ENCODE measurements around the gene MAP3K7. TPM values are rescaled to one million over a fixed set of nuclear protein-coding genes. Genes with fewer than 3 reads are reported as not detected.

The MAP3K7 gene
- total RNA-seq, 1 donor from 2014 or later: 20.4 TPM

GRCh38 chr6:90537027-90537426 lies 49.8 kb downstream of the MAP3K7 start:
- ATAC-seq: peak; percentile 63
- H3K9me3 ChIP-seq: no peaks in the 10 kb centered on the region
- no peak overlapping the region for H3K4me3 ChIP-seq
- no peak for TF ChIP-seq CTCF (IDR thresholded peaks at IDR 0.05)
- no peak for DNase-seq
- H3K27me3 ChIP-seq: no peaks in the 10 kb centered on the region
- intact Hi-C loops (cut with DNase I): no loop called here
- peaks cover 21% of the 10 kb centered on the region for H3K4me1 ChIP-seq
- peaks cover 20% of the 10 kb centered on the region for H3K36me3 ChIP-seq
- H3K27ac ChIP-seq: no peak overlapping the region

- intact Hi-C loops (cut with DNase I): no loop called here
- Histone ChIP-seq H3K27ac (no peak overlapping the region), H3K9me3 (no peaks in the 10 kb centered on the region), H3K27me3 (no peaks in the 10 kb centered on the region), H3K36me3 (peaks cover 21% of the 10 kb centered on the region), H3K4me3 (no peak overlapping the region), H3K4me1 (peaks cover 21% of the 10 kb centered on the region)
- ATAC-seq (no peak), DNase-seq (no peak)
- TF ChIP-seq CTCF (IDR thresholded peaks at IDR 0.05): no peak
These were observed 50.4 kb downstream of the MAP3K7 start for GRCh38 chr6:90536520-90536919.

- Histone ChIP-seq H3K4me1 (peaks cover 21% of the 10 kb centered on the region), H3K36me3 (peaks cover 26% of the 10 kb centered on the region), H3K27me3 (no peaks in the 10 kb centered on the region), H3K9me3 (no peaks in the 10 kb centered on the region), H3K27ac (no peak overlapping the region), H3K4me3 (no peak overlapping the region)
- DNase-seq (no peak), ATAC-seq (no peak)
- no peak for TF ChIP-seq CTCF (IDR thresholded peaks at IDR 0.05)
- intact Hi-C loops (cut with DNase I): no loop called here
These were observed 52.4 kb downstream of the MAP3K7 start for GRCh38 chr6:90534337-90535025.

GRCh38 chr6:90533615-90534336 lies 53.1 kb downstream of the MAP3K7 start:
- Histone ChIP-seq H3K9me3 (no peaks in the 10 kb centered on the region), H3K36me3 (peaks cover 26% of the 10 kb centered on the region), H3K27ac (no peak overlapping the region), H3K4me3 (no peak overlapping the region), H3K4me1 (peaks cover 18% of the 10 kb centered on the region), H3K27me3 (no peaks in the 10 kb centered on the region)
- no peak for TF ChIP-seq CTCF (IDR thresholded peaks at IDR 0.05)
- intact Hi-C loops (cut with DNase I): no loop called here
- DNase-seq (no peak), ATAC-seq (no peak)

GRCh38 chr6:90530882-90531281 lies 56.0 kb downstream of the MAP3K7 start:
- peaks cover 26% of the 10 kb centered on the region for H3K36me3 ChIP-seq
- TF ChIP-seq CTCF (IDR thresholded peaks at IDR 0.05): no peak
- intact Hi-C loops (cut with DNase I): no loop called here

More at GRCh38 chr6:90530882-90531281, 56.0 kb downstream of the MAP3K7 start:
- H3K27ac ChIP-seq: no peak overlapping the region
- DNase-seq (no peak), ATAC-seq (no peak)
- H3K4me1 ChIP-seq: no peaks in the 10 kb centered on the region
- no peaks in the 10 kb centered on the region for H3K27me3 ChIP-seq
- H3K4me3 ChIP-seq: no peak overlapping the region
- H3K9me3 ChIP-seq: no peaks in the 10 kb centered on the region

All from upper lobe of right lung (tissue), 1 donor.